Measurements from ENCODE around the gene POLR2E. TPM values are rescaled to one million over a fixed set of nuclear protein-coding genes. Genes with fewer than 3 reads are reported as not detected.

The POLR2E gene
- total and polyA plus RNA-seq, 9 of the 15 experiments (the other 6 are each of a cell fraction or from before 2014, with no cell fraction given), result 3.4 to 413 (median 244) TPM

- DNase-seq (ENCODE audit: extremely low read depth in 1 of 4, low spot score in 3 of 4) (no peak), FAIRE-seq (no peak), ATAC-seq (no peak)
- Histone ChIP-seq H3K36me3 (ENCODE audit: control insufficient read depth, insufficient read depth, low read length) (peaks cover 74% of the 10 kb centered on the region), H3K27ac (ENCODE audit: extremely low read depth, low read depth, low read length) (peak overlapping the region; percentile 19; the same call in 2 of the 3 replicates), H3K9ac (ENCODE audit: insufficient read depth in 1 of 2, low read depth in 2 of 2, low read length in 2 of 2) (0 out of 4 replicates have a peak overlapping the region, but pooled peaks of 1 of the 2 experiments have one; percentile 15), H3K4me3 (no peak overlapping the region), H3K9me3 (replicated peaks; ENCODE audit: control insufficient read depth, insufficient read depth, low read depth, low read length) (no peaks in the 10 kb centered on the region), H3K79me2 (ENCODE audit: control insufficient read depth, insufficient read depth, low read length) (peaks cover 5% of the 10 kb centered on the region; the same call in 2 of the 3 replicates), H3K4me1 (replicated peaks in 1 of 2; ENCODE audit: control insufficient read depth in 2 of 2, insufficient read depth in 2 of 2, low read length in 2 of 2) (peaks cover 0 to 61% of the 10 kb centered on the region in 2 experiments; a peak in 3 of 5 replicates), H3K27me3 (ENCODE audit: control insufficient read depth in 2 of 2, insufficient read depth in 2 of 2, low read length in 2 of 2) (no peaks in the 10 kb centered on the region), H2AFZ (ENCODE audit: low read depth, low read length) (no peak overlapping the region), H3K9me1 (ENCODE audit: control insufficient read depth, insufficient read depth, low read length) (no peaks in the 10 kb centered on the region), H4K20me1 (replicated peaks; ENCODE audit: control insufficient read depth, insufficient read depth, low read length) (0 out of 2 replicates have a peak, but pooled peaks cover 4% of the 10 kb centered on the region), H3K4me2 (ENCODE audit: insufficient read depth, low read length) (no peak overlapping the region)
- in situ Hi-C loops (cut with MboI), result no loop called here
- ChIA-PET POLR2A (no interaction called here), CTCF (ENCODE audit: low intra/inter-chr PET ratio) (no interaction called here)
- TF ChIP-seq HES1 (IDR thresholded peaks at IDR 0.05; ENCODE audit: low read depth) (no peak), RBFOX2 (IDR thresholded peaks at IDR 0.05; ENCODE audit: low read depth, low read length) (0 out of 2 replicates have a peak, but pooled peaks have one; percentile 27), POLR2G (IDR thresholded peaks at IDR 0.05; ENCODE audit: low read depth, low read length) (peak; percentile 68)
- 88% methylated on average over 12 of the region's 17 CpGs for WGBS (ENCODE audit: insufficient coverage, low coverage, missing lambda C conversion rate)
- intact Hi-C loops (cut with micrococcal nuclease), result no loop called here
- BruUV-seq (replicated peaks), result no TSS peak
These were observed 43.4 kb downstream of the POLR2E start for GRCh38 chr19:1051791-1052190.

All from K562 (cell line).